Measurements from ENCODE around the gene WRAP73. TPM values are rescaled to one million over a fixed set of nuclear protein-coding genes. Genes with fewer than 3 reads are reported as not detected.
"Not testable (repeated sequence)": the region's sequence is repeated elsewhere in the genome, so short reads cannot be mapped to it uniquely, and the experiment has no call there.

The WRAP73 gene
- total RNA-seq, 1 donor from 2014 or later, result 14.4 TPM

- not testable (repeated sequence) for H3K9me3 ChIP-seq; H3K27ac ChIP-seq; H3K4me3 ChIP-seq; DNase-seq (ENCODE audit: low spot score in 2 of 2); H3K36me3 ChIP-seq; H3K27me3 ChIP-seq
- TF ChIP-seq CTCF (IDR thresholded peaks at IDR 0.05), result peak; percentile 3 to 58 (median 50)
- H3K4me1 ChIP-seq, result peaks cover 11 to 18% of the 10 kb centered on the region in 2 donors
- intact Hi-C loops (cut with DNase I), result loop anchor here (1.0 to 10.0 kb wide), 2 partner anchors 168 to 1036 kb away; partner anchors contain the start of gene PRXL2B
Measured at GRCh38 chr1:3621151-3621671, 28.7 kb downstream of the WRAP73 start.

- Histone ChIP-seq H3K27ac (no peak overlapping the region), H3K4me3 (no peak overlapping the region), H3K36me3 (no peaks in the 10 kb centered on the region), H3K4me1 (peaks cover 9 to 15% of the 10 kb centered on the region in 2 donors), H3K9me3 (no peaks in the 10 kb centered on the region), H3K27me3 (no peaks in the 10 kb centered on the region)
- peak in 1 of 3 experiments; percentile 1 for TF ChIP-seq CTCF (IDR thresholded peaks at IDR 0.05)
- no peak for DNase-seq (ENCODE audit: low spot score in 2 of 2)
- intact Hi-C loops (cut with DNase I), result loop anchor here (1.0 to 10.0 kb wide), 2 partner anchors 167 to 1036 kb away; partner anchors contain the start of gene PRXL2B
Measured at GRCh38 chr1:3620708-3621107, 29.2 kb downstream of the WRAP73 start.

- Histone ChIP-seq H3K27ac (no peak overlapping the region), H3K4me3 (no peak overlapping the region), H3K27me3 (no peaks in the 10 kb centered on the region), H3K36me3 (no peaks in the 10 kb centered on the region), H3K4me1 (peaks cover 4 to 14% of the 10 kb centered on the region in 2 donors), H3K9me3 (no peaks in the 10 kb centered on the region)
- peak; percentile 82 to 85 (median 82) for TF ChIP-seq CTCF (IDR thresholded peaks at IDR 0.05)
- intact Hi-C loops (cut with DNase I), result loop anchor here (1.0 to 2.0 kb wide), 2 partner anchors 54 to 128 kb away; no protein-coding TSS in a partner anchor
- DNase-seq (ENCODE audit: low spot score in 2 of 2), result peak in 1 of 2 donors; percentile 88
Measured at GRCh38 chr1:3618881-3619671, 30.8 kb downstream of the WRAP73 start.

GRCh38 chr1:3618531-3618880 is 31.4 kb downstream of the WRAP73 start:
- intact Hi-C loops (cut with DNase I), result loop anchor here (2.0 kb wide), 1 partner anchor 54 kb away; no protein-coding TSS in a partner anchor
- Histone ChIP-seq H3K4me1 (peaks cover 1 to 8% of the 10 kb centered on the region in 2 donors), H3K4me3 (no peak overlapping the region), H3K27me3 (no peaks in the 10 kb centered on the region), H3K36me3 (no peaks in the 10 kb centered on the region), H3K9me3 (no peaks in the 10 kb centered on the region), H3K27ac (no peak overlapping the region)
- TF ChIP-seq CTCF (IDR thresholded peaks at IDR 0.05), result no peak
- no peak for DNase-seq (ENCODE audit: low spot score in 2 of 2)

GRCh38 chr1:3617806-3618345 is 32.0 kb downstream of the WRAP73 start:
- intact Hi-C loops (cut with DNase I), result loop anchor here (2.0 kb wide), 1 partner anchor 53 kb away; no protein-coding TSS in a partner anchor
- TF ChIP-seq CTCF (IDR thresholded peaks at IDR 0.05), result no peak
- H3K4me3 ChIP-seq, result no peak overlapping the region

More at GRCh38 chr1:3617806-3618345, 32.0 kb downstream of the WRAP73 start:
- no peaks in the 10 kb centered on the region for H3K36me3 ChIP-seq
- no peak for DNase-seq (ENCODE audit: low spot score in 2 of 2)
- H3K27ac ChIP-seq, result no peak overlapping the region
- H3K9me3 ChIP-seq, result no peaks in the 10 kb centered on the region
- peaks cover 0 to 2% of the 10 kb centered on the region in 2 donors for H3K4me1 ChIP-seq
- no peaks in the 10 kb centered on the region for H3K27me3 ChIP-seq
